Coronary artery (tissue), 2 donors: Measurements from ENCODE around the gene BCAS4.

Experiments
- DNase-seq: peaks from one replicate; pipeline ENCODE4 v3.0.0-alpha.2; 2017; ENCODE audit warnings: low spot score
- H3K27ac ChIP-seq, 2 donors: fragments of 200-600 bp; sonication (generic); one replicate each; pipeline ENCODE4 v1.5.1; 2016 to 2019
- H3K4me3 ChIP-seq: fragments of 200-600 bp; sonication (generic); 2 replicates; pipeline ENCODE4 v1.5.1; 2016; ENCODE audit warnings: mild to moderate bottlenecking, moderate library complexity
- TF ChIP-seq, protein P1 (sequence below): fragments of 200-600 bp; sonication (generic); IDR thresholded peaks from one replicate; pipeline ENCODE4 v1.5.1; 2019; ENCODE audit warnings: antibody characterized with exemption

The BCAS4 gene

GRCh38 chr20:50920997-50921396, 126.1 kb downstream of the BCAS4 start:
- H3K4me3 ChIP-seq, result no peak overlapping the region
- DNase-seq, result no peak
- TF ChIP-seq, protein P1, sequence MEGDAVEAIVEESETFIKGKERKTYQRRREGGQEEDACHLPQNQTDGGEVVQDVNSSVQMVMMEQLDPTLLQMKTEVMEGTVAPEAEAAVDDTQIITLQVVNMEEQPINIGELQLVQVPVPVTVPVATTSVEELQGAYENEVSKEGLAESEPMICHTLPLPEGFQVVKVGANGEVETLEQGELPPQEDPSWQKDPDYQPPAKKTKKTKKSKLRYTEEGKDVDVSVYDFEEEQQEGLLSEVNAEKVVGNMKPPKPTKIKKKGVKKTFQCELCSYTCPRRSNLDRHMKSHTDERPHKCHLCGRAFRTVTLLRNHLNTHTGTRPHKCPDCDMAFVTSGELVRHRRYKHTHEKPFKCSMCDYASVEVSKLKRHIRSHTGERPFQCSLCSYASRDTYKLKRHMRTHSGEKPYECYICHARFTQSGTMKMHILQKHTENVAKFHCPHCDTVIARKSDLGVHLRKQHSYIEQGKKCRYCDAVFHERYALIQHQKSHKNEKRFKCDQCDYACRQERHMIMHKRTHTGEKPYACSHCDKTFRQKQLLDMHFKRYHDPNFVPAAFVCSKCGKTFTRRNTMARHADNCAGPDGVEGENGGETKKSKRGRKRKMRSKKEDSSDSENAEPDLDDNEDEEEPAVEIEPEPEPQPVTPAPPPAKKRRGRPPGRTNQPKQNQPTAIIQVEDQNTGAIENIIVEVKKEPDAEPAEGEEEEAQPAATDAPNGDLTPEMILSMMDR, result no peak
- H3K27ac ChIP-seq, result no peak overlapping the region

DNA sequence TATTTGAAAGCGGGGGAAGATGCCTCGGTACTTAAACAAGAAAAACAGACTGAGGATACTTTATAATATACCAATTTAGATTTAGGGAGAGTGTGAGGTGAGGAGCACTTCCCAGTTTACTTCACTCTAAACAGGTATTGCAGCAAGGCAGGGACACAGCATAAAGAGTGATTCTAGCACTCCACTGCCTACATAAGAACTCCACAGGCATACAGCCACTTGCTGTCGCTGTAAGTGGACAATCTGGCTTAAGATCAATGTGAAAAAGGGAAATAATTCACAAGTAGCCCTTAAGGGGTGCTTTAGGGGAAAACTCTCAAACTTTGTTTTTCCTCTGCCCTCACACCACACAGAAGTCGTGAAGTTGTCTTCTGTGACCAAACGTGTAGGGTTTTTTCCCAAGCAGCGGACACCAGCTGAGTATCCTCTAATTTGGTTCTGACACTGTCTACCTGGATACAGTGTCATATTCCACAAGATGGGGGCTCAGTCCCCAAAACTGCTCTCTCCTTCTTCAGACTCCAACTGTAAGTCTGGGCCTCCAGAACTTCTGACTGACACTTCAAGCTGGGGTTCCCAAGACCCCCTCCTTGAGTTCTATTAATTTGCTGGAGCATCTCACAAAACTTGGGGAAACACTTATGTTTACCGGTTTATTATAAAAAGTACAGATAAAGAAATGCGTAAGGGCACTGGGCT, 127.1 kb downstream of the BCAS4 start:
- H3K27ac ChIP-seq, result no peak overlapping the region
- DNase-seq, result no peak
- TF ChIP-seq, protein P1, result no peak
- peak overlapping the region; percentile 8 for H3K4me3 ChIP-seq

- TF ChIP-seq, protein P1, result no peak
- peak overlapping the region in 1 of 2 donors; percentile 7 for H3K27ac ChIP-seq
- no peak for DNase-seq
- H3K4me3 ChIP-seq, result no peak overlapping the region
These were observed 129.5 kb downstream of the BCAS4 start for GRCh38 chr20:50924261-50924920.

DNA sequence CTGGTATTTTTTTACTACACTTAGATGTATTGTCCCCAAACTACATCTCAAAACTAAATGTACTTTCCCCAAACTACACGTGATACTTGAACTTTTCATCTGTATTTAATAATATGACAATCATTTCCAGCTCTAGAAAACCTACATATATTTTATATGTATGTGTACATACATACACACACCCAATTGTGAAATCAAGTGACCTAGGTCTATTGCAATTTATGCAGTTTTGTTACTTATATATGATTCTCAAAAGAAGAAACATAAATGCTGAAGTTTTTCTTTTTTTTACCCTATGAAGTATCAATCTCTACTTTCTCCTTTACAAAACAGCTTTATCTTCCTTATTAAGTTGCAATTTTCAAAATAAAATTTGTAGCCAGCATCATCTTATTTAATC, 131.7 kb downstream of the BCAS4 start:
- TF ChIP-seq, protein P1, result no peak
- DNase-seq, result no peak
- H3K4me3 ChIP-seq, result no peak overlapping the region
- no peak overlapping the region for H3K27ac ChIP-seq
